ENCODE results near the gene AOC3. TPM values are rescaled to one million over a fixed set of nuclear protein-coding genes. Genes with fewer than 3 reads are reported as not detected.
"Not testable (repeated sequence)": the region's sequence is repeated elsewhere in the genome, so short reads cannot be mapped to it uniquely, and the experiment has no call there.

The AOC3 gene
- total RNA-seq, 1 experiment from 2014 or later = 0.26 TPM

GRCh38 chr17:42882166-42882565 lies 31.2 kb downstream of the AOC3 start:
- intact Hi-C loops (cut with micrococcal nuclease) = no loop called here
- ChIA-PET CTCF (no interaction called here), POLR2A (ENCODE audit: unreplicated experiment) (no interaction called here)
- H4K20me1 ChIP-seq (ENCODE audit: low read length) = no peaks in the 10 kb centered on the region
- no peaks in the 10 kb centered on the region for H3K9me3 ChIP-seq (ENCODE audit: low read length)
- H3K79me2 ChIP-seq (ENCODE audit: low read length) = no peaks in the 10 kb centered on the region
- H2AFZ ChIP-seq (ENCODE audit: low read length) = no peak overlapping the region
- H3K9me2 ChIP-seq (replicated peaks; ENCODE audit: low read length) = no peaks in the 10 kb centered on the region
- no peak overlapping the region for H3K9ac ChIP-seq (ENCODE audit: low read length)
- H3K4me1 ChIP-seq (ENCODE audit: insufficient read depth, low read length) = no peaks in the 10 kb centered on the region
- ATAC-seq (no peak), DNase-seq (no peak)
- no peak overlapping the region for H3K4me2 ChIP-seq (ENCODE audit: low read length)
- H3F3A ChIP-seq (ENCODE audit: low read length, unreplicated experiment) = no peaks in the 10 kb centered on the region
- H3K36me3 ChIP-seq (ENCODE audit: low read depth, low read length) = no peaks in the 10 kb centered on the region
- no peak overlapping the region for H3K27ac ChIP-seq (ENCODE audit: low read length)
- TF ChIP-seq EZH2 (IDR thresholded peaks at IDR 0.05; ENCODE audit: low read length, unreplicated experiment) (no peak), EZH2phosphoT487 (IDR thresholded peaks at IDR 0.05; ENCODE audit: borderline replicate concordance, low read length) (no peak), CTCF (conservative IDR thresholded peaks at IDR 0.05; ENCODE audit: low read depth, low read length) (no peak)
- no peak overlapping the region for H3K4me3 ChIP-seq (ENCODE audit: low read length)
- H3K27me3 ChIP-seq (ENCODE audit: low read length) = no peaks in the 10 kb centered on the region
- no TSS peak for BruUV-seq (replicated peaks)

GRCh38 chr17:42883802-42884558 lies 33.0 kb downstream of the AOC3 start:
- ChIA-PET POLR2A (ENCODE audit: unreplicated experiment) (no interaction called here), CTCF (no interaction called here)
- Histone ChIP-seq H3K27ac (ENCODE audit: low read length) (no peak overlapping the region), H3K27me3 (ENCODE audit: low read length) (no peaks in the 10 kb centered on the region), H3K4me2 (ENCODE audit: low read length) (no peak overlapping the region), H2AFZ (ENCODE audit: low read length) (no peak overlapping the region), H3K4me1 (ENCODE audit: insufficient read depth, low read length) (no peaks in the 10 kb centered on the region), H3K4me3 (ENCODE audit: low read length) (no peak overlapping the region), H3K9me2 (replicated peaks; ENCODE audit: low read length) (no peaks in the 10 kb centered on the region), H3K9ac (ENCODE audit: low read length) (no peak overlapping the region), H3K79me2 (ENCODE audit: low read length) (no peaks in the 10 kb centered on the region), H3K9me3 (ENCODE audit: low read length) (no peaks in the 10 kb centered on the region), H3K36me3 (ENCODE audit: low read depth, low read length) (no peaks in the 10 kb centered on the region), H4K20me1 (ENCODE audit: low read length) (no peaks in the 10 kb centered on the region), H3F3A (ENCODE audit: low read length, unreplicated experiment) (no peaks in the 10 kb centered on the region)
- DNase-seq = peak; percentile 33
- ATAC-seq = no peak
- BruUV-seq (replicated peaks) = no TSS peak
- intact Hi-C loops (cut with micrococcal nuclease) = no loop called here
- TF ChIP-seq EZH2 (IDR thresholded peaks at IDR 0.05; ENCODE audit: low read length, unreplicated experiment) = no peak

GRCh38 chr17:42885806-42886205 lies 34.8 kb downstream of the AOC3 start:
- H3F3A ChIP-seq (ENCODE audit: low read length, unreplicated experiment); CTCF ChIA-PET; H2AFZ ChIP-seq (ENCODE audit: low read length); H3K4me1 ChIP-seq (ENCODE audit: insufficient read depth, low read length); H3K9ac ChIP-seq (ENCODE audit: low read length); H3K36me3 ChIP-seq (ENCODE audit: low read depth, low read length); H3K27ac ChIP-seq (ENCODE audit: low read length); H3K79me2 ChIP-seq (ENCODE audit: low read length); H3K9me3 ChIP-seq (ENCODE audit: low read length); POLR2A ChIA-PET (ENCODE audit: unreplicated experiment); H3K27me3 ChIP-seq (ENCODE audit: low read length); DNase-seq; H3K9me2 ChIP-seq (replicated peaks; ENCODE audit: low read length); ATAC-seq; H3K4me3 ChIP-seq (ENCODE audit: low read length); intact Hi-C loops (cut with micrococcal nuclease); H4K20me1 ChIP-seq (ENCODE audit: low read length); BruUV-seq (replicated peaks); H3K4me2 ChIP-seq (ENCODE audit: low read length): not testable (repeated sequence)
